ENCODE results near the gene NDUFS6. TPM values are rescaled to one million over a fixed set of nuclear protein-coding genes. Genes with fewer than 3 reads are reported as not detected.

The NDUFS6 gene
- total and polyA plus RNA-seq, 2 of the 4 experiments (the other 2 are of a cell fraction), result 10.4 to 69.0 TPM

GRCh38 chr5:1755321-1755949, 45.8 kb upstream of the NDUFS6 start:
- CTCF ChIA-PET, result no interaction called here
- no peak overlapping the region for H4K91ac ChIP-seq (ENCODE audit: insufficient read depth, low read depth, low read length)
- intact Hi-C loops (cut with micrococcal nuclease) (no loop called here), in situ Hi-C loops (cut with MboI; ENCODE audit: low sequenced_read_pairs) (loop anchor here (5.0 kb wide), 1 partner anchor 287 kb away; no protein-coding TSS in a partner anchor), dilution Hi-C loops (cut with HindIII; ENCODE audit: low sequenced_read_pairs, unreplicated experiment) (no loop called here)
- no peak overlapping the region for H3K4ac ChIP-seq (ENCODE audit: low read depth, low read length)
- H3K23ac ChIP-seq (ENCODE audit: low read depth, low read length), result no peak overlapping the region
- no peak overlapping the region for H2BK5ac ChIP-seq (ENCODE audit: low read depth, low read length, poor library complexity, severe bottlenecking)
- 48% methylated on average over 8 of the region's 14 CpGs; no CpG with 5 or more reads in 1 of the 2 experiments for WGBS, 2 experiments (ENCODE audit: extremely low coverage in 2 of 2, insufficient read length in 1 of 2)
- H4K5ac ChIP-seq (ENCODE audit: low read depth, low read length), result no peak overlapping the region
- no peaks in the 10 kb centered on the region for H3K79me1 ChIP-seq (ENCODE audit: low read depth in 1 of 2, low read length in 2 of 2)
- no peaks in the 10 kb centered on the region for H4K20me1 ChIP-seq (ENCODE audit: insufficient read depth, low read length)
- no peak overlapping the region for H3K27ac ChIP-seq (ENCODE audit: insufficient read depth, low read length)
- H3K9ac ChIP-seq (ENCODE audit: low read depth, low read length), result no peak overlapping the region
- TF ChIP-seq RCOR1 (IDR thresholded peaks at IDR 0.05; ENCODE audit: insufficient replicate concordance, low read length), result no peak
- TF ChIP-seq NFE2L2 (IDR thresholded peaks at IDR 0.05; ENCODE audit: low read depth, low read length), result no peak
- no peak for TF ChIP-seq MAFK (IDR thresholded peaks at IDR 0.05; ENCODE audit: low read depth, low read length)
- no peaks in the 10 kb centered on the region for H3K9me1 ChIP-seq (ENCODE audit: insufficient read depth, low read length)
- H3K56ac ChIP-seq (ENCODE audit: extremely low read depth, insufficient read depth, low read length), result no peak overlapping the region
- H3K4me3 ChIP-seq (ENCODE audit: insufficient read depth, low read depth, low read length), result no peak overlapping the region
- no peak for ATAC-seq (ENCODE audit: low read depth)
- H3K4me1 ChIP-seq (ENCODE audit: control insufficient read depth, insufficient read depth, low read length), result no peaks in the 10 kb centered on the region
- no peak overlapping the region for H2BK20ac ChIP-seq (ENCODE audit: low read depth, low read length)
- H3K18ac ChIP-seq (ENCODE audit: low read depth, low read length), result no peak overlapping the region
- H3K9me3 ChIP-seq (ENCODE audit: control insufficient read depth, insufficient read depth, low read length), result peaks cover 2% of the 10 kb centered on the region; the same call in 1 of the 2 replicates
- H2BK15ac ChIP-seq (ENCODE audit: low read depth, low read length), result no peak overlapping the region
- POLR2A ChIA-PET (ENCODE audit: unreplicated experiment), result no interaction called here
- no peak overlapping the region for H4K8ac ChIP-seq (ENCODE audit: low read depth in 2 of 2, low read length in 2 of 2)
- H2AK5ac ChIP-seq (ENCODE audit: low read depth, low read length), result no peak overlapping the region
- H2BK120ac ChIP-seq (ENCODE audit: low read depth, low read length), result no peak overlapping the region
- no peak overlapping the region for H2AFZ ChIP-seq (replicated peaks; ENCODE audit: low read length, poor library complexity)
- peaks cover 13% of the 10 kb centered on the region; the same call in 1 of the 2 replicates for H3K27me3 ChIP-seq (ENCODE audit: control insufficient read depth, insufficient read depth, low read length)
- H3K36me3 ChIP-seq (ENCODE audit: control insufficient read depth, insufficient read depth, low read length), result no peaks in the 10 kb centered on the region
- H3K4me2 ChIP-seq (ENCODE audit: low read depth, low read length), result no peak overlapping the region
- DNase-seq, result no peak
- no peak overlapping the region for H3K14ac ChIP-seq (replicated peaks; ENCODE audit: low read depth, low read length)
- no peak overlapping the region for H2AK9ac ChIP-seq (replicated peaks; ENCODE audit: low read depth, low read length, poor library complexity)
- BruUV-seq (replicated peaks), result no TSS peak

Data from IMR-90 (cell line).